ENCODE measurements around the gene SH2D1B.
"Not testable (repeated sequence)": the region's sequence is repeated elsewhere in the genome, so short reads cannot be mapped to it uniquely, and the experiment has no call there.

Gene SH2D1B, protein sequence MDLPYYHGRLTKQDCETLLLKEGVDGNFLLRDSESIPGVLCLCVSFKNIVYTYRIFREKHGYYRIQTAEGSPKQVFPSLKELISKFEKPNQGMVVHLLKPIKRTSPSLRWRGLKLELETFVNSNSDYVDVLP
- 0 reads per million in 4 donors for total RNA-seq

DNA sequence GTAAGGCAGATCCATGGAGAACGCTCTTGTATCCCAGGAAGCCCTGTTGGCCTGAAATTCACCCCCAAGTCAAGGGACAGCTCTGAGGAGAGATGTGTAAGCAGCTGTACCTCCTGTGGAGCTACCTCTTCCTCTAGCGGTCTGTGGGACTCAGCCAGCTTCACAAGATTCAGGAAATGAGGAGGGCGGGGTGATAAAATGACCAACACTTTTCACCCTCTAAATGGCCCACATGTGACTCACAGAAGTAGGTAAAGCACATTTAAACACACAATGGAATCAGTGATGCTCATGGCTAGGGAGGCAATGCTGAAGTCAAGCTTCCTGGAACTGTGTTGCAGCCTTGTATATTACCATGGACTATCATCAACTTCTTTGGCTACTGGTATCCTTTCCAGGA, at the start of gene SH2D1B:
Gene SH2D1B (minus strand): TSS at position 135 of the 400 bp plus-strand sequence. CDS start 120 bp downstream, at position 15.
- DNase-seq, result no peak

DNA sequence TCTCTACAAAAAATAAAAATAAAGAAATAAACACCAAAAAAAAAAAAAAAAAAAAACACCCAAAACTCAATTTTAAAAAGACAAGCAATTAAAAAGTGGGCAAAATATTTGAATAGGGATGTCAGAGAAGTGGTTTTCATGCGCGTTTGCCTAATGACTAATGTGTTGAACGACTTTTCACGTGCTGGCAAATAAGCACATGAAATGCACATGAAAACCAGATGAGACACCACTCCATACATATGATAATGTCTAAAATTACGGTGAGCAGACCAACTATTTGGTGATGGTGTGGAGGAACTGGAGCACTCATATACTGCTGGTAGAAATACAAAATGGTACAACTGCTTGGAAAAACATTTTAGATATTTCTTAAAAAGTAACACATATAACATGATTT, 46.3 kb upstream of the SH2D1B start:
- no peak for DNase-seq

DNA sequence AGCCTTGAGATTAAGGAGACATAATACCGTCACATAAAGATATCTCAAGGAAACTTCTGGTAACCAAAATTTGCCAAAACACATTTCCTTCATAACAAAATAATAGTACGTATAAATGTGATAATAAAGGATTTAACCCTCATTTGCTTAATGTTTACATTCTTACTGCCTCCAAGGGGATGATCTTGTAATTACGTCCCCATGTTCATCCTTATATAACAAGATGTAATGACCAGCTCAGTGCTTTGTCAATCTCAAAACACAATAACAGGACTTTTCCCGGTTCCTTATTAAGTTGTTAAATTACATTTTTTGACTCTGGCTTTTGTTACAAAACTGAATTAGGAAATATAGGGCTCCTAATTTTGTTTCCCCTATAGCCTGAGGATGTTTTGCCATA, 44.4 kb upstream of the SH2D1B start:
- no peak for DNase-seq

DNA sequence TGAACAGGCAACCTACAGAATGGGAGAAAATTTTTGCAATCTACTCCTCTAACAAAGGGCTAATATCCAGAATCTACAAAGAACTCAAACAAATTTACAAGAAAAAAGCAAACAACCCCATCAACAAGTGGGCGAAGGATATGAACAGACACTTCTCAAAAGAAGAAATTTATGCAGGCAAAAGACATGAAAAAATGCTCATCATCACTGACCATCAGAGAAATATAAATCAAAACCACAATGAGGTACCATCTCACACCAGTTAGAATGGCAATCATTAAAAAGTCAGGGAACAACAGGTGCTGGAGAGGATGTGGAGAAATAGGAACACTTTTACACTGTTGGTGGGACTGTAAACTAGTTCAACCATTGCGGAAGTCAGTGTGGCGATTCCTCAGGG, 42.4 kb upstream of the SH2D1B start:
- DNase-seq, result not testable (repeated sequence)

DNA sequence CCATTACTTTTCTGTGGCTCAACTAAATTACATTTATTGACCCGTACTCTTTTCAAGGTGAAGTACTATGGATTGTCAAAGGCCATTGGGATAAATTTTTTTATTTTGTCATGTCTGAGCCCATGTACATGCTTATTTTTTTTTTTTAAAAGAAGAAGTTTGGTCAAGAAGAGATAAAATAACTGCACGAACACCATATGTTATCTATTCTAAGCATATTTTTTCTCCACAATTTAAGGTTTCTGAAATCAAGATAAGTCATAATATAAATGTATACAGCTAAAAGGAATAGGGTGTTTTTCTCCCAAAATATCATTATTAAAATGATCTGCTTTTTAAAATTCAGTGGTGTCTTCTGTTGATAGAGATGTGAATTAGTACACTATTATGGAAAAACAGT, 35.0 kb upstream of the SH2D1B start:
- no peak for DNase-seq

DNA sequence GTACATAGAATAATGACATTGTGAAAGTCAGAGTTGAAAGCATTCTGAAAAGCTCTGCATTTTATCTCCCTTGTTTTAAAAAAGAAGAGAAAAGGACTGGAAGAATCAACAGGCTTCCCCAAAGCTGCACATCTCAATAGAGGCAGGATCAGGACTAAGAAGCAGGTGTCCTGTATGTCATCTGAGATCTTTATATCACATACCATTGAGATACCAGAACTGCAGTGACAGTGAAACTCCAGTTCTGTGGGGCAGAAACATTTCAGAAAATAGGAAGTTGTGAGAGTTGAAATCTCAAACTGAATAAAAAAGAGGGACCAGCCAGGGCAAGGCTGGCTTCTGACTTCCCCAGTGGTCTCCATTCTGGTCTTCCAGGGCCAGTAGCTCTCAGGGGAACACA, 33.0 kb upstream of the SH2D1B start:
- DNase-seq, result no peak

DNA sequence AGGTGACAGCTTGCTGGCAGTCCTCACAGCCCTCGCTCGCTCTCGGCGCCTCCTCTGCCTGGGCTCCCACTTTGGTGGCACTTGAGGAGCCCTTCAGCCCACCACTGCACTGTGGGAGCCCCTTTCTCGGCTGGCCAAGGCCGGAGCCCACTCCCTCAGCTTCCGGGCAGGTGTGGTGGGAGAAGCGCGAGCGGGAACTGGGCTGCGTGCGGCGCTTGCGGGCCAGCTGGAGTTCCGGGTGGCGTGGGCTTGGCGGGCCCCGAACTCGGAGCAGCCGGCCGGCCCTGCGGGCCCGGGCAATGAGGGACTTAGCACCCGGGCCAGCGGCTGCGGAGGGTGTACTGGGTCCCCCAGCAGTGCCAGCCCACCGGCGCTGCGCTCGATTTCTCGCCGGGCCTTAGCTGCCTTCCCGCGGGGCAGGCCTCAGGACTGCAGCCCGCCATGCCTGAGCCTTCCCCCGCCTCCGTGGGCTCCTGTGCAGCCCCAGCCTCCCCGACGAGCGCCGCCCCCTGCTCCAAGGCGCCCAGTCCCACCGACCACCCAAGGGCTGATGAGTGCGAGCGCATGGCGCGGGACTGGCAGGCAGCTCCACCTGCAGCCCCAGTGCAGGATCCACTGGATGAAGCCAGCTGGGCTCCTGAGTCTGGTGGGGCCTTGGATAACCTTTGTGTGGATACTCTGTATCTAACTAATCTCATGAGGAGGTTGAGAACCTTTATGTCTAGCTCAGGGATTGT, 21.2 kb upstream of the SH2D1B start:
- DNase-seq, result not testable (repeated sequence)

DNA sequence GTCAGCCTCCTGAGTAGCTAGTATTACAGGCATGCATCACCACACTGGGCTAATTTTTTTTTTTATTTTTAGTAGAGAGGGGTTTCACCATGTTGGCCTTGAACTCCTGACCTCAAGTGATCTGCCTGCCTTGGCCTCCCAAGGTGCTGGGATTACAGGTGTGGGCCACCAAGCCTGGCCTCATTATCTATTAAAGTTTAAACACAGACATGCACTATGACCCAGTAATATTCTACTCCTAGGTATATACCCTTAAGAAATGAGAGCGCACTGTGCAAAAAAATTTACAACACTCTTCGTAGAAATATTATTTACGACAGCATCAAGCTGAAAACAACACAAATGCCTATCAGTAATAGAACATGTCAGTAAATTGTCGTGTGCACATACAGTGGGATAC, 18.6 kb upstream of the SH2D1B start:
- DNase-seq, result no peak

DNA sequence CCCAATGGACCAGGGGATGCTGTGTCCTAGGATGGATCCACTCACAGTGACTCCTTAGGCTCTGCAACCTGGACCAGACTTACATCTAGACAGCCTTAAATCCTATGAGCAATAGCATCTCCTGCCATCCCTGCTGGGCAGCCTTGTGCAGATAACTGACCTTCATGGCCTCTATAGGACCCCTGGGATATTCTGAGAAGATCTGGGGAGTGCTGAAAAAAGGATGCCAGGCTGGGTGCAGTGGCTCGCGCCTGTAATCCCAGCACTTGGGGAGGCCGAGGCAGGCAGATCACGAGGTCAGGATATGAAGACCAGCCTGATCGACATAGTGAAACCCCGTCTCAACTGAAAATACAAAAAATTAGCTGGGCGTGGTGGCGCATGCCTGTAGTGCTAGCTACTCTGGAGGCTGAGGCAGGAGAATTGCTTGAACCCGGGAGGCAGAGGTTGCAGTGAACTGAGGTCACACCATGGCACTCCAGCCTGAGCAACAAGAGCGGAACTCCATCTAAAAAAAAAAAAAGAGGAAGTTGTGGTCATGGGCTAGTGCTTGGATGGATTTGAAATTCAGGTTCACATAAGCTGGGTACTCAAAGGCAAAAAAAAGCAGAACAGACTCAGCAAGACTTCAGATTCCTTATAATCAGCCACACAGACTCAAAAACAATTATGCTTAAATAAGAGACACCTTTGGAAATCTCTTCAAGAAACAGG, 10.9 kb upstream of the SH2D1B start:
- no peak for DNase-seq

DNA sequence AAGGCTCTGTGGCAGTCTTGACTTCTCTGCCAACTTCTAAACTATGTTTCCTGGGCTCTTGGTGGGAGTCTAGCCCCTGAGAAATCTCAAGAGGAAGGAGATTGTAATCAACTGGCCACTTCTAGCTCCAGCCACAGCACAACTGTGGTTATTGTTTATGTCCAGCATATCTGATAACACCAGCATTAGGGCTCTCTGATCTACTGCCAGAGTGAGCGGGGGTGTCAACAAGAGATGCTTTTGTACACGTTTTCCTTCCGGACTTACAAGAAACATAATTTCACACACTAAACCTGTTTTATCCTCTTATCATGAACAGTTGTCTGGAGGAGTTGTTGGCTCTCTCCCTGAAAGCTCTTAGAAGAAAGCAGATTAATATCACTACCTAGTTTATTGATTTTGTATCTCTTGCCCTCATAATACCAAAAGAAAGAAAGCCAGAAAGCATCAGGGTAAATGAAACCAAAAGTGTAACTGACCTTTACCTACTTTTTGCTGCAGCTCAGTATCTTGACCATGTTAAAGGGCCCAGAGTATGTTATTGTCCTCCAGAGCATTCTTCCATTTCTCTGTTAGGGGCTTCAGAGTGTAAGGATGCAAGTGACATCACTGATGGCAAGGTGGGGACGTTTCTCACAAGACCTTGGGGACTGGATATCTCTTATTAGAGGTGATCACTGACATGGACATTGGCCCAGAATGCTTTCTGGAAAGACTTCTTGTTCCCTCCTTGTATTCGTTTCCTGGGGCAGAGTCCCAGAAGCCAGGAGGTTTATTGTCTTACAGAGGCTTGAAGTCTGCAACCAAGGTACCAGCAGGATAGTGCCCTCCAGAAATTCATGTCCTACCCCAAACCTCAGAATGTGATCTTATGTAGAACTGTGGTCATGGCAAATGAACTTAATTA, 9.6 kb upstream of the SH2D1B start:
- no peak for DNase-seq

DNA sequence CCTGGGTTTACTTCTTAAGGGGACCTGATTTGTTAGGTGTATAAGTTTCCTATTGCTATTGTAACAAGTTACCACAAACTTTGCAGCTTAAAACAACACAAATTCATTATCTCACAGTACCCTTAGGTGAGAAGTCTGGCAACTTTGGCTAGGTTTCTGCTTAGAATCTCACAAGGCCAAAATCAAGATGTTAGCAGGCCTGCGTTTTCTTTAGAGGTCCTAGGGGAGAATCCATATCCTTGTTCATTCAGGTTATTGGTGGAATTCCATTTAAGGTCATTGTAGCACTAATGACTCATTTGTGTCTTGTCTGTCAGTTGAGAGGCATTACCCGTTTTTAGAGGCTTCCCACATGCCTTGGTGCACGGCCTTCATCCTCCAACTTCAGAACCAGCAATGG, 8.2 kb upstream of the SH2D1B start:
- no peak for DNase-seq

DNA sequence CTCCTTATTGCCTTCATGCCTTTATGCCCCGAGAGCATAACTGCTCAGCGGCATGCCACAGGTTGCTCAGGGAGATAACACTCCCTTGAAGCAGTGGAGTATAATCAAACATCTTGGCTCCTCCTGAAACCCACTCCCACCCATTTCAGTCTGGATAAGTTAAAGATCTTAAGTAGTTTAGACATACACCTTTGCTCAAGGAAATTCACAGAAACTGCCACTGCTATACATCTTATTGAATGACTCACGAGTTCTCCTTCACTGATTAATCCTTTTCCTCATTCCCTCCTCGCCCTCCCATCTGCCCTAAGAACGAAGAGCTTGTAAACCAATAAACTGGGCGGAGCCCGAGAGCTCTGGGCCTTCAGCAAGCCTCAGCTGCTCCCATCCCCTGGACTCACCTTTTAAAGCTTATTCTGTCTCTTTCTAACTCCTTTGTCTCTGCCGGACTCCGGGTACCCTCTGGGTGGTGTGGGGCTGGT, 7.6 kb upstream of the SH2D1B start:
- DNase-seq, result not testable (repeated sequence)

DNA sequence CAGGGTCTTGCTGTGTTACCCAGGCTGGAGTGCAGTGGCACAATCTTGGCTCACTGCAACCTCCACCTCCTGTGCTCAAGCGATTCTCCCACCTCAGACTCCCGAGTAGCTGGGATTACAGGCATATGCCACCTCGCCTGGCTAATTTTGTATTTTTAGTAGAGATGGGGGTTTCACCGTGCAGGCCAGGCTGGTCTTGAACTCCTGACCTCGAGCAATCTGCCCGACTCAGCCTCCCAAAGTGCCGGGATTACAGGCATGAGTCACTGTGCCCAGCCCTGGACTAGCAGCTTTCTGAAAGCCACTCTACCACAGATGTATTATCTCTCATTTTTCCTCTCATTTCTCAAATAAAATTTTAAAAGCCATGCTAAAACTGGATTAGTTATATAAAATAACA, 6.6 kb upstream of the SH2D1B start:
- not testable (repeated sequence) for DNase-seq

DNA sequence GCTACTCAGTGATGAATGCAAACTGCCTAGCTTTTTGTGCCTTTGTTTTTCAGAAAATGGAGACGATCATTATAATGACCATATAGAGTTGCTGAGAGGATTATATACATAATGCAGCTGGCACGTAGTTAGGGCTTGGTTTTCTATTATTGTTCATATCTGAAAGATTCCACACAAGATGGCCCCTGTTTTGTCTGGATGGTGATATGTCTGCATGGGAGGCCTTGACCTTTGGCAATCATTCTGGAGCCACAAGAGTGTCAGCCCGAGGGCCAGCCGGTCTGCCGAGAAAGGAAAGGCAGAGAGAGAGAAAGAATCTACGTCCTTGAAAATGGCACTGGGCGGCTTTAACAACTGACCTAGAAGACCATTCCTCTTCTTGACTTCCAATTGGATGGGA, 5.7 kb upstream of the SH2D1B start:
- DNase-seq, result no peak

DNA sequence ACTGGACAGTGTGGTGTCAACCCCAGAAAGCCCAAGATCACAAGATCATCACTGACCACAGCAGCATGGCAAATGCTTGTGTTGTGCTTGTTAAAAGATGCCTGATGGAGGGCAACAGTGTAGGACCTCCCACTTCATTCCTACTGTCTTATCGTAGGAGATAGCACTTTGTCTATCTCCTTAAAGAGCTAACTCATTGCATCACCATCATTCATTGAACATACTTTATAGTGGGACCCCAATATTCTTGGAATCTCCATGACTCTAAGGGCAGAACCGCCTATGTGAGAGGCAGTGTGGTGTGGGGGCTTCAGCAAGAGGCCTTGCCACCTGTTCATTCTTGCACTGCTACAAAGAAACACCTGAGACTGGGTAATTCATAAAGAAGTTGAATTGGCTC, 5.0 kb upstream of the SH2D1B start:
- no peak for DNase-seq

DNA sequence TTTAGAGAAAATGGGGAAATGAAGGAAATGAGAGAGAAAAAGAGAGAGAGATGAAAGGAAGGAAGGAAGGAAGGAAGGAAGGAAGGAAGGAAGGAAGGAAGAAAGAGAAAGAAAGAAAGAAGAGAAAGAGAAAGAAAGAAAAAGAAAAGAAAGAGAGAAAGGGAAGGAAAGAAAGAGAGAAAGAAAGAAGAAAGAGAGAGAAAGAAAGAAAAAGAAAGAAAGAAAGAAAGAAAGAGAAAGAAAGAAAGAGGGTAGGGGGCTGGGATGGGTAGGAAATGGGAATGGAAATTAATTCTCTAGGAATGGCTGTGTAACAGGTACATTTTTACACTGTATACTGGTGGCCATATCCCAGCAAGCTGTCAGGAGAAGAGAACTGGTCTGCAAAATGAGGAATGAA, 4.3 kb upstream of the SH2D1B start:
- DNase-seq, result no peak

DNA sequence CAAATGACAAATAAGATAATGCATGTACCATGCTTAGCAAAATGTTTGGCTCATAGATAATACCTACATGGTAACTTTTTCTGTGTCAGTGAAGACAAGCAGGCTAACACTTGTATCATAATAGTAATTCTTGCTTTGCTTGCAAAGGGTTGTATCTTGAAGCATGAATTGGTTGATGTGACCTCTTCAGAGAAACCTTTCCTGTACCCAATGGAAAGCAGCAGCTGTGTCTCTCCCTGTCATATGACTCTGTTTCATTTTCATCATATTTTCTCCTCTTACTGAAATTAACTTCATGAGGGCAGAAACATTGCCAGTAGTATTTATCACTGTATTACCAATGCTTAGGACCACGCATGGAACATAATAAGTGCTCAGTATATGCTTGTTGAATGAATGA, 4.4 kb downstream of the SH2D1B start:
- DNase-seq, result no peak

DNA sequence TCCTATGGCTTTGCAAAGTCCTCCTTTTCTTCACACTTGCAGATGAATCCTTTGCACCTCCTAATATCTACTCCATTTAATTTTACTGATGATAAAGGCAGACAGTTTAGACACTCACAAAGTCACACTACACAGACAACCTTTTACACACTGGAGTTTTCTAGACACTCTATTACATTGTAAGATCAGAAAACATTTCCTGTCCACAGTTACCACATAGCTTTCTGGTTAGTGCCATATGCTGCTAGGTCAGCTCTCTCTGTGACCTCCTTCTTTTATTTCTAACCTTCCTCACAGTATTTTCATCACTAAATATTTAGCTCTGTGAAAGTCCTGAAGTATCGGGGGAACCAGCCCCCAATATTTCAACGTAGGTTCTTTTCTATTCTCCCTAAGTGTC, 5.1 kb downstream of the SH2D1B start:
- no peak for DNase-seq

DNA sequence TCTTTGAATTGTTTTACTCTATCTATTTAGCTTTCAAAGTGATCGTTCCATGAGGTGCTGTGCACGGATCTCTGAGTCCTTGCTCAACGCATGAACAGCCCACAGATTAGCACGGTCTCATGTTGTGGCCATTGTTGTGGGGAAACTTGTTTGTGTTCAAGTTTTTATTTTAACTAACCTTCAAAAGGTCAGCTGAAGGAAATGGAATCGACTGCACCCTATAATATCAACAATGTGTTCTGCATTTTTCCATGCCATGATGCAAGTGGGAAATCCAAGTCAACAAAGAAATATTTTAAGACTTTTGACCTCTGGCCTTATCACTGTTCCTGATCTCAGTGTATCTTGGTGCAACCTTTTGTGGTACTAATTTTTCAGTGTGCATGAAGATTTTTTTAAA, 6.1 kb downstream of the SH2D1B start:
- DNase-seq, result no peak

DNA sequence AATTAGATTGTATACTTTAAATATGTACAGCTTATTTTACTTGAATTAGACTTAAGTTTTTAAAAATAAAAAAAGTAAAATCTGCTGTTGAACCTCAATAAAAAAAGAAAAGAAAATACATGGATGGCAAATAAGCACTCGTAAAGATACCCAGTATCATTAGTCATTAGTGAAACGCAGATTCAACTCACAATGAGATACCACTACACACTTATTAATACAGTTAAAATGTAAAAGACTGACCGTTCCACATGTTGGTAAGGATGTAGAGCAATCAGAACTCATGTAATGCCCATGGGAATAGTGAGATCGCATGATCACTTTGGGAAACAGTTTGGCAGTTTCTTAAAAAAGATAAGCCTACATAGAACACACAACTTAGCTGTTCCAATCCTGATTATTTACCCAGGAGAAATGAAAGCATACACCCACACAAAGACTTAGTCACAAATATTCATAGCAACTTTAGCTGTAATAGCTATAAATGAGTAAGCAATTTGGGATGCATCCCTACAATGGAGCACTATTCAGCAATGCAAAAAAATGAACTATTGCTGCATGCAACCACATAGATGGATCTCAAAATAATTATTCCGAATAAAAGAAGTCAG, 7.3 kb downstream of the SH2D1B start:
- DNase-seq, result no peak

DNA sequence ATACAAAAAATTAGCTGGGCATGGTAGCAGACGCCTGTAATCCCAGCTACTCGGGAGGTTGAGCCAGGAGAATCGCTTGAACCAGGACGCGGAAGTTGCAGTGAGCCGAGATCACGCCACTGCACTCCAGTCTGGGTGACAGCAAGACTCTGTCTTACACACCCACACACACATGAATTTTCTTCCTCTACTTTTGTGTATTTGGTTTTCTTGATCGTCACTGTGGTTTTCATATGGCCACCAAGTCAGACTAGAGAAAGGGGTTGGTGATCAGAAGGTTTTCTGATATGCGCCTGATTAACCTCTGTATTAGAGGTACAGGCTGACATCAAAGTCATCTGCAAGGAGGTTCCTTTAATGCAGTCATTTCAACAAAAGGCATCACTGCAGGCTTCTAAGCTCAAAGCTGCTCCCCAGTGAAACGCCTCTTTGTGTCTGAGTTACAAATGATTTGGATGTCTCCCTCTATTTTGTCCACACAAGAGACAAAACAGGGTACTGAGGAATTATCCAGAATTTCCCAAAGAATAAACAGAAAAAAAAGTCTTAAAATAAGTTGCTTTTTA, 11.1 kb downstream of the SH2D1B start:
- DNase-seq, result no peak

DNA sequence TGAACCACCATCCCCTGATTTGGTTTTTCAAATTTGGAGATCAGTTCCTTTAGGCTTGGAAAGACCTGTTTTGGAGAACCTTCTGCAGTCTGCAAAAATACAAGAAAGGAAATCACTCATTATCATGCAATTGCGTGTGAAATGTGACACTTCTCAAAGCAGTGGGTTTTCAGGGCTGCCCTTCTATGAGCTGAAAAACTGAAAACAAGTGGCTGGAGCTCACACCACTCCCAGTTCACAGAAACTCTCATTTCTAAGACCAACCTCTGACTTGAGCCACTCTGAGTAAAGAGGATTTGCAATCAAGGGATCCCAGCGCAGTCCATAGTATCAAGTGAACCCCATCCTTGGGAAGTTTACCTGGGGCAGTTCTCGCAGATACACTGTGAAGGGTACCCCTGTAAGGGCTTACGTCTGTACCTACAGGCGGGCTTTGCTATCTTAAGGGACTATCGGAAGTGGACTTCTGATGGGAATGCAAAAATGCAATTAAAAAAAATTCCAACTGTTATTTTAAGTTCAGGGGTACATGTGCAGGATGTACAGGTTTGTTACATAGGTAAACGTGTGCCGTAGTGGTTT, 12.8 kb downstream of the SH2D1B start:
- no peak for DNase-seq
